SU-DHL-6 (cell line): ENCODE data around the gene GLRA1.

Experiments used
- CTCF ChIP-seq: fragments of 200-600 bp; sonication (generic); IDR thresholded peaks from one replicate; pipeline ENCODE4 v1.5.1; 2017; ENCODE audit warnings: antibody characterized with exemption, mild to moderate bottlenecking, low read length, moderate library complexity; ENCODE audit not compliant: insufficient read depth, poor library complexity, severe bottlenecking
- EZH2phosphoT487 ChIP-seq: fragments of 200-600 bp; sonication (generic), shearing (Covaris generic); conservative IDR thresholded peaks from 2 replicates; pipeline ENCODE4 v1.6.1; 2018; ENCODE audit warnings: mild to moderate bottlenecking, antibody characterized with exemption, low read length, moderate library complexity, mixed read lengths

- TF ChIP-seq CTCF (no peak), EZH2phosphoT487 (no peak)
Measured at GRCh38 chr5:151904909-151905308, 19.7 kb downstream of the GLRA1 start.
